ENCODE results near the gene SYNJ1. TPM values are rescaled to one million over a fixed set of nuclear protein-coding genes. Genes with fewer than 3 reads are reported as not detected.

SYNJ1 gene
- total RNA-seq, 4 donors from 2014 or later, result 4.3 to 20.3 (median 9.6) TPM

DNA sequence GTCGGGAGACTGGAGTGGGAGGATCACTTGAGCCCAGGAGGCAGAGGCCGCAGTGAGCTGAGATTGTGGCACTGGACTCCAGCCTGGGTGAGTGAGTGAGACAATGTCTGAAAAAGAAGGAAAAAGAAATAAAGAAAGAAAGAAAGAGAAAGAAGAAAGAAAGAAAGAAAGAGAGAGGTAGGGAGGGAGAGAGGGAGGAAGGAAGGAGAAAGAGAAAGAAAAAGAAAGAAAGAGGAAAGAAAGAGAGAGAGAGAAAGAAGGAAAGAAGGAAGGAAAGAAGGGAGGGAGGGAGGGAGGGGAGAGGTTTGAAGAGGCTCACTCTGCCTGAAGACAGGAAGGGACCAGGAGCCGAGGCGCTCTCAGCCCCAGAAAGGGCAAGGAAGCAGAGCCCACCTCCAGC is 137.7 kb downstream of the SYNJ1 start:
- Histone ChIP-seq H3K36me3 (no peaks in the 10 kb centered on the region), H3K9me3 (no peaks in the 10 kb centered on the region), H3K4me3 (no peak overlapping the region), H3K27me3 (no peaks in the 10 kb centered on the region), H3K27ac (no peak overlapping the region), H3K4me1 (no peaks in the 10 kb centered on the region)
- TF ChIP-seq, protein P1, sequence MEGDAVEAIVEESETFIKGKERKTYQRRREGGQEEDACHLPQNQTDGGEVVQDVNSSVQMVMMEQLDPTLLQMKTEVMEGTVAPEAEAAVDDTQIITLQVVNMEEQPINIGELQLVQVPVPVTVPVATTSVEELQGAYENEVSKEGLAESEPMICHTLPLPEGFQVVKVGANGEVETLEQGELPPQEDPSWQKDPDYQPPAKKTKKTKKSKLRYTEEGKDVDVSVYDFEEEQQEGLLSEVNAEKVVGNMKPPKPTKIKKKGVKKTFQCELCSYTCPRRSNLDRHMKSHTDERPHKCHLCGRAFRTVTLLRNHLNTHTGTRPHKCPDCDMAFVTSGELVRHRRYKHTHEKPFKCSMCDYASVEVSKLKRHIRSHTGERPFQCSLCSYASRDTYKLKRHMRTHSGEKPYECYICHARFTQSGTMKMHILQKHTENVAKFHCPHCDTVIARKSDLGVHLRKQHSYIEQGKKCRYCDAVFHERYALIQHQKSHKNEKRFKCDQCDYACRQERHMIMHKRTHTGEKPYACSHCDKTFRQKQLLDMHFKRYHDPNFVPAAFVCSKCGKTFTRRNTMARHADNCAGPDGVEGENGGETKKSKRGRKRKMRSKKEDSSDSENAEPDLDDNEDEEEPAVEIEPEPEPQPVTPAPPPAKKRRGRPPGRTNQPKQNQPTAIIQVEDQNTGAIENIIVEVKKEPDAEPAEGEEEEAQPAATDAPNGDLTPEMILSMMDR (IDR thresholded peaks at IDR 0.05), result no peak
- TF ChIP-seq POLR2A (IDR thresholded peaks at IDR 0.05) (no peak), POLR2AphosphoS5 (IDR thresholded peaks at IDR 0.05) (no peak), EP300 (IDR thresholded peaks at IDR 0.05) (no peak)
- DNase-seq (ENCODE audit: low spot score in 2 of 2), result no peak
- 77% methylated on average over 4 of the region's 4 CpGs for WGBS

- WGBS, result 90% methylated on average over 5 of the region's 5 CpGs
- no peaks in the 10 kb centered on the region for H3K36me3 ChIP-seq
- no peaks in the 10 kb centered on the region for H3K9me3 ChIP-seq
- no peak overlapping the region for H3K27ac ChIP-seq
- TF ChIP-seq EP300 (IDR thresholded peaks at IDR 0.05), result no peak
- TF ChIP-seq, protein P1 (IDR thresholded peaks at IDR 0.05), result no peak
- no peak for TF ChIP-seq POLR2A (IDR thresholded peaks at IDR 0.05)
- TF ChIP-seq POLR2AphosphoS5 (IDR thresholded peaks at IDR 0.05), result no peak
- DNase-seq (ENCODE audit: low spot score in 2 of 2), result no peak
- no peaks in the 10 kb centered on the region for H3K27me3 ChIP-seq
- no peak overlapping the region for H3K4me3 ChIP-seq
- no peaks in the 10 kb centered on the region for H3K4me1 ChIP-seq
Observed at GRCh38 chr21:32587651-32588050, 140.2 kb downstream of the SYNJ1 start.

DNA sequence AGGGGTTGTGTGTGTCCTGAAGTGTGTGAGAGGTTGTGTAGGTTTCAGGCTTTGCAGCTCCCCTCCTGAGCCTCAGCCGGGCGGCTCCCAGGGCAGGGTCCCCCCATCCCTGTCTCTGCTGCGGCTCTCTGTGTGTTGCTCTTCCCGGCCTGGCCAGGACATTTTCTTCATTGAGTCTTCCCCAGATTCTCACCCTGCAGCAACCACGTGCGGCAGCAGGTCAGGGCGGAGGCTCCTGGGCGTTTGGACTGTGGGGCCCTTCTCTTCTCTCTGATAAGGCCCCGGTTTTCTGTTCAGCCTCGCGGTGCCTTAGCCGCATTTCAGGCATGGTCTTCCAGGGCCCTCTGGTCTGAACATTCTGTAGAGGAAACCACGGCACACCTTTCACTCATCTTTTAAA is 140.7 kb downstream of the SYNJ1 start:
- H3K36me3 ChIP-seq, result no peaks in the 10 kb centered on the region
- no peak overlapping the region for H3K27ac ChIP-seq
- TF ChIP-seq POLR2A (IDR thresholded peaks at IDR 0.05) (no peak), POLR2AphosphoS5 (IDR thresholded peaks at IDR 0.05) (no peak), EP300 (IDR thresholded peaks at IDR 0.05) (no peak)
- TF ChIP-seq, protein P1 (IDR thresholded peaks at IDR 0.05), result no peak
- no peak overlapping the region for H3K4me3 ChIP-seq
- no peaks in the 10 kb centered on the region for H3K9me3 ChIP-seq
- no peaks in the 10 kb centered on the region for H3K4me1 ChIP-seq
- no peaks in the 10 kb centered on the region for H3K27me3 ChIP-seq
- WGBS, result 71% methylated on average over 11 of the region's 13 CpGs
- no peak for DNase-seq (ENCODE audit: low spot score in 2 of 2)

- TF ChIP-seq, protein P1 (IDR thresholded peaks at IDR 0.05), result no peak
- TF ChIP-seq EP300 (IDR thresholded peaks at IDR 0.05) (no peak), POLR2A (IDR thresholded peaks at IDR 0.05) (no peak), POLR2AphosphoS5 (IDR thresholded peaks at IDR 0.05) (no peak)
- WGBS, result 89% methylated on average over 9 of the region's 9 CpGs
- Histone ChIP-seq H3K4me1 (no peaks in the 10 kb centered on the region), H3K4me3 (no peak overlapping the region), H3K27me3 (no peaks in the 10 kb centered on the region), H3K27ac (no peak overlapping the region), H3K9me3 (no peaks in the 10 kb centered on the region), H3K36me3 (no peaks in the 10 kb centered on the region)
- DNase-seq (ENCODE audit: low spot score in 2 of 2), result no peak
Observed at GRCh38 chr21:32585970-32586369, 141.8 kb downstream of the SYNJ1 start.

DNA sequence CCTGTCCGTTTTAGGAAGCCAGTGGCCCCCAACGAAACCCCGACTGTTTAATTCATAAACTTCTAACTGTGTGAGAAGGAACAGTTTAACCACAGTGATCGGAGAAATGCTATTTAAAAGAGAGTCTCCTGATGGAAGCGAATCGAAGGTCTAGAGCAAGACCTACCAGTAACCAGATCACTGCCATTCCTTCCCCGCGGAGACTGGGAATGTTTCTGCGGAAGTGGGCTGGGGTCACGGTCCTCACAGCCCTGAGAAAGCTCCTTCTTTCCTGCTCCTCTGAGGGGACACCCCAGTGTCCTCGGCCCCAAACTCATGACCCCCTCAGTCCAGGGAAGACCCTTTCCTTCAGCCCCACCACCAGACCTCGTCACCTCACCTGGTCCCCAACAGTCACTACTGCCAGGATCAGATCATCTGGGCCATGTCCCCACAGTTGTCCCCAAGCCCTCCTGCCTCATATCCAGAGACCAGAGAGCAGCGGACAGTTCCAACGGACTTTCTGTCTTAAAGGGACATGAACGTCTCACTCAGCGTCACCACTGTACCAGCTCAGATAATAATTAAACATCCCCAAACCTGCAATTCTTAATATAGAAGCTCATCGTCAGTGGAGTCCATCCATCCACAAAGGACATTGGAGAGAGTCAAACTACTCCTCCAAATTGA is 142.6 kb downstream of the SYNJ1 start, which contains the start of gene TCP10L:
Gene TCP10L, minus strand, starts transcription at position 482 of the 669 bp plus-strand sequence. CDS start 1,219 bp downstream, outside the sequence.
- H3K4me1 ChIP-seq, result no peaks in the 10 kb centered on the region
- 82% methylated on average over 17 of the region's 17 CpGs for WGBS
- TF ChIP-seq POLR2AphosphoS5 (IDR thresholded peaks at IDR 0.05), result no peak
- no peak for TF ChIP-seq EP300 (IDR thresholded peaks at IDR 0.05)
- TF ChIP-seq, protein P1 (IDR thresholded peaks at IDR 0.05), result no peak
- DNase-seq (ENCODE audit: low spot score in 2 of 2), result no peak
- H3K36me3 ChIP-seq, result no peaks in the 10 kb centered on the region
- no peak within 1 kb of the TSS for H3K4me3 ChIP-seq
- no peak within 1 kb of the TSS for H3K27ac ChIP-seq
- H3K9me3 ChIP-seq, result no peaks in the 10 kb centered on the region
- H3K27me3 ChIP-seq, result no peaks in the 10 kb centered on the region
